B cell (primary cell): ENCODE measurements around the gene SH2D4B.

Experiments
- CTCF ChIP-seq: fragments of 200-600 bp; IDR thresholded peaks from one replicate; pipeline ENCODE4 v1.8.0; 2022; ENCODE audit warnings: antibody characterized with exemption, mild to moderate bottlenecking
- EZH2 ChIP-seq: IDR thresholded peaks from 2 replicates; pipeline ENCODE4 v1.6.1; 2012; ENCODE audit warnings: borderline replicate concordance, low read depth, mild to moderate bottlenecking, moderate library complexity, low read length; ENCODE audit not compliant: insufficient read depth, poor library complexity, severe bottlenecking

- TF ChIP-seq CTCF (no peak), EZH2 (no peak)
These were observed 118.2 kb downstream of the SH2D4B start for GRCh38 chr10:80655898-80656297.
